ENCODE data around the gene AJM1.
A peak's percentile ranks its signal among the peaks of the same experiment; 100 is the strongest.

AJM1 gene

DNA sequence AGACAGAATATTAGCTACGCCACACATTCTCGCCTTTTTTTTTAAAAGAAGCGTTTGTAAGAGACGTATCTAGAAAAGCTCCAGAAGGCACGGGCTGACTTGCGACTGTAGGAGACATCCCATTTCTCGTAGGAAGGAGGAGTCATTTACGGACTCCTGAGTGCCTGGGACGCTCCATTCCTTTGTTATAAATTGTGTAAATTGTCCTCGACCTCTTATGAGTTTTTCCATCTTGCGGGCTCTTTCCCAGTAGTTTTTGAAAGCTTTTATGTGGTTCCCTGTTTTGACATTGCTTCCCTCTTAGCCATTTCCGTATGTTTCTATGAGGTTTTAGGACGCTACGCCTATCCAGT, 33.5 kb upstream of the AJM1 start:
- TF ChIP-seq OSR1 (CRISPR knock-in tag; IDR thresholded peaks at IDR 0.05) (no peak), CSDC2 (CRISPR knock-in tag; IDR thresholded peaks at IDR 0.05) (no peak), ZNF8 (CRISPR knock-in tag; IDR thresholded peaks at IDR 0.05) (no peak), TOX (CRISPR knock-in tag; IDR thresholded peaks at IDR 0.05; ENCODE audit: borderline replicate concordance) (no peak), SNAI2 (CRISPR knock-in tag; IDR thresholded peaks at IDR 0.05) (no peak)
- peak; percentile 31 for ATAC-seq

DNA sequence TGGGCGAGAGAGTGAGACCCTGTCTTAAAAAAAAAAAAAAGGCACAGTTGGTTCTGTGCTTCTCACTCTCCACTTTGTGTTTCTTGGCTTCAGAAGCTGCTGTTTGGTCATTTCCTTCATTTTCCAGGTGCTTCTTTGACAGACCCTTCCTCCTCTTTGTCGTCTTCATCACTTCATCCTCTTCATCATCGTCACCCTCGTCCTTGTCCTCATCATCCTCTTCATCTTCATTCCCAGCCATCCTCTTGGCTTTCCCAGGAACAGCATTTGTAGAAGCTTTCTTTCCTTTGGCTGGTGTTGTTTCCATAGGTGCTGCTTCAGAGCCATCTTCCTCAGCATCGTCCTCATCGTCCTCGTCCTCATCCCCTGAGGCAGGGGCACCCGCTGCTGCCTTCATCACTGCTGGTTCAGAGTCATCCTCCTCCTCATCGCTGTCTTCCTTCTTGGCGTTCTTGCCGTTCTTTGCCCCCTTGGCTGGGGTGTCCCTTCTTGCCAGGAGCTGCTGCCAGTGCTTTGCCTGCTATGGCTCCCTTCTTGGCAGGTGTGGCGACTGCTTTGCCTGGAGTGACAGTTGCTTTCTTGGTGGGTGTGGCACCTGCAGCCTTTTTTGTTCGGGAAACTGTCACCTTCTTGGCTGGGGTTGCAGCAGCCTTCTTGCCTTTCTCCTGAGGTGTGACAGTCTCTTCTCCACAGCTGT, 27.4 kb upstream of the AJM1 start:
- no peak for TF ChIP-seq ZNF8 (CRISPR knock-in tag; IDR thresholded peaks at IDR 0.05)
- no peak for TF ChIP-seq ZC3H10 (CRISPR knock-in tag; IDR thresholded peaks at IDR 0.05)
- TF ChIP-seq RARB (CRISPR knock-in tag; IDR thresholded peaks at IDR 0.05), result no peak
- TF ChIP-seq, protein P1, sequence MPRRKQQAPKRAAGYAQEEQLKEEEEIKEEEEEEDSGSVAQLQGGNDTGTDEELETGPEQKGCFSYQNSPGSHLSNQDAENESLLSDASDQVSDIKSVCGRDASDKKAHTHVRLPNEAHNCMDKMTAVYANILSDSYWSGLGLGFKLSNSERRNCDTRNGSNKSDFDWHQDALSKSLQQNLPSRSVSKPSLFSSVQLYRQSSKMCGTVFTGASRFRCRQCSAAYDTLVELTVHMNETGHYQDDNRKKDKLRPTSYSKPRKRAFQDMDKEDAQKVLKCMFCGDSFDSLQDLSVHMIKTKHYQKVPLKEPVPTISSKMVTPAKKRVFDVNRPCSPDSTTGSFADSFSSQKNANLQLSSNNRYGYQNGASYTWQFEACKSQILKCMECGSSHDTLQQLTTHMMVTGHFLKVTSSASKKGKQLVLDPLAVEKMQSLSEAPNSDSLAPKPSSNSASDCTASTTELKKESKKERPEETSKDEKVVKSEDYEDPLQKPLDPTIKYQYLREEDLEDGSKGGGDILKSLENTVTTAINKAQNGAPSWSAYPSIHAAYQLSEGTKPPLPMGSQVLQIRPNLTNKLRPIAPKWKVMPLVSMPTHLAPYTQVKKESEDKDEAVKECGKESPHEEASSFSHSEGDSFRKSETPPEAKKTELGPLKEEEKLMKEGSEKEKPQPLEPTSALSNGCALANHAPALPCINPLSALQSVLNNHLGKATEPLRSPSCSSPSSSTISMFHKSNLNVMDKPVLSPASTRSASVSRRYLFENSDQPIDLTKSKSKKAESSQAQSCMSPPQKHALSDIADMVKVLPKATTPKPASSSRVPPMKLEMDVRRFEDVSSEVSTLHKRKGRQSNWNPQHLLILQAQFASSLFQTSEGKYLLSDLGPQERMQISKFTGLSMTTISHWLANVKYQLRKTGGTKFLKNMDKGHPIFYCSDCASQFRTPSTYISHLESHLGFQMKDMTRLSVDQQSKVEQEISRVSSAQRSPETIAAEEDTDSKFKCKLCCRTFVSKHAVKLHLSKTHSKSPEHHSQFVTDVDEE (CRISPR knock-in tag; IDR thresholded peaks at IDR 0.05), result no peak
- no peak for TF ChIP-seq TCF4 (CRISPR knock-in tag; IDR thresholded peaks at IDR 0.05; ENCODE audit: borderline replicate concordance)
- TF ChIP-seq, protein P2, sequence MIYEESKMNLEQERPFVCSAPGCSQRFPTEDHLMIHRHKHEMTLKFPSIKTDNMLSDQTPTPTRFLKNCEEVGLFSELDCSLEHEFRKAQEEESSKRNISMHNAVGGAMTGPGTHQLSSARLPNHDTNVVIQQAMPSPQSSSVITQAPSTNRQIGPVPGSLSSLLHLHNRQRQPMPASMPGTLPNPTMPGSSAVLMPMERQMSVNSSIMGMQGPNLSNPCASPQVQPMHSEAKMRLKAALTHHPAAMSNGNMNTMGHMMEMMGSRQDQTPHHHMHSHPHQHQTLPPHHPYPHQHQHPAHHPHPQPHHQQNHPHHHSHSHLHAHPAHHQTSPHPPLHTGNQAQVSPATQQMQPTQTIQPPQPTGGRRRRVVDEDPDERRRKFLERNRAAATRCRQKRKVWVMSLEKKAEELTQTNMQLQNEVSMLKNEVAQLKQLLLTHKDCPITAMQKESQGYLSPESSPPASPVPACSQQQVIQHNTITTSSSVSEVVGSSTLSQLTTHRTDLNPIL (CRISPR knock-in tag; IDR thresholded peaks at IDR 0.05; ENCODE audit: low read depth), result no peak
- TF ChIP-seq OSR1 (CRISPR knock-in tag; IDR thresholded peaks at IDR 0.05), result no peak
- TF ChIP-seq, protein P3, sequence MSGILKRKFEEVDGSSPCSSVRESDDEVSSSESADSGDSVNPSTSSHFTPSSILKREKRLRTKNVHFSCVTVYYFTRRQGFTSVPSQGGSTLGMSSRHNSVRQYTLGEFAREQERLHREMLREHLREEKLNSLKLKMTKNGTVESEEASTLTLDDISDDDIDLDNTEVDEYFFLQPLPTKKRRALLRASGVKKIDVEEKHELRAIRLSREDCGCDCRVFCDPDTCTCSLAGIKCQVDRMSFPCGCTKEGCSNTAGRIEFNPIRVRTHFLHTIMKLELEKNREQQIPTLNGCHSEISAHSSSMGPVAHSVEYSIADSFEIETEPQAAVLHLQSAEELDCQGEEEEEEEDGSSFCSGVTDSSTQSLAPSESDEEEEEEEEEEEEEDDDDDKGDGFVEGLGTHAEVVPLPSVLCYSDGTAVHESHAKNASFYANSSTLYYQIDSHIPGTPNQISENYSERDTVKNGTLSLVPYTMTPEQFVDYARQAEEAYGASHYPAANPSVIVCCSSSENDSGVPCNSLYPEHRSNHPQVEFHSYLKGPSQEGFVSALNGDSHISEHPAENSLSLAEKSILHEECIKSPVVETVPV (CRISPR knock-in tag; IDR thresholded peaks at IDR 0.05), result no peak
- no peak for TF ChIP-seq GLIS3 (CRISPR knock-in tag; IDR thresholded peaks at IDR 0.05)
- no peak for ATAC-seq

DNA sequence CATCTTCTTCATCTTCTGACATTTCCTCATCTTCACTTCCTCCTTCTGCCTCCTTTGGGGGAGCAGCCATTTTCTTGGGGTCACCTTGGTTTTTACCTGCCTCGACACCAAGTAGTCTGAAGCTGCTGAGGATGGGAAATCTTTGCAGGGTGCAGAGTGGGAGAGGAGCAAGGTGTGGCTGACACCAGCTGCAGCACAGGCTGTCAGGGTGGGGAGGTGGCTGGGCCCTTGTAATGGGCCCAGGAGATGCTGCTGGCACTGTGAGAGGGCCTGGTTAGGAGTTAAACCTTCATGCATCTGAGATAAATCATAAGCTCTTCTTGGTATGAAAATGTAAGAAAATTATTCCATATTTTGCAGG, 26.9 kb upstream of the AJM1 start:
- ATAC-seq, result no peak

More for the DNA sequence above, 26.9 kb upstream of the AJM1 start:
- TF ChIP-seq TCF4 (CRISPR knock-in tag; IDR thresholded peaks at IDR 0.05; ENCODE audit: borderline replicate concordance) (no peak), RARB (CRISPR knock-in tag; IDR thresholded peaks at IDR 0.05) (no peak), SNAI2 (CRISPR knock-in tag; IDR thresholded peaks at IDR 0.05) (no peak), ZNF8 (CRISPR knock-in tag; IDR thresholded peaks at IDR 0.05) (no peak), ZFP30 (CRISPR knock-in tag; IDR thresholded peaks at IDR 0.05) (no peak), ESRRG (CRISPR knock-in tag; IDR thresholded peaks at IDR 0.05) (no peak), GLIS3 (CRISPR knock-in tag; IDR thresholded peaks at IDR 0.05) (no peak)
- TF ChIP-seq, protein P2 (CRISPR knock-in tag; IDR thresholded peaks at IDR 0.05; ENCODE audit: low read depth), result no peak
- TF ChIP-seq, protein P1 (CRISPR knock-in tag; IDR thresholded peaks at IDR 0.05), result no peak
- TF ChIP-seq, protein P4, sequence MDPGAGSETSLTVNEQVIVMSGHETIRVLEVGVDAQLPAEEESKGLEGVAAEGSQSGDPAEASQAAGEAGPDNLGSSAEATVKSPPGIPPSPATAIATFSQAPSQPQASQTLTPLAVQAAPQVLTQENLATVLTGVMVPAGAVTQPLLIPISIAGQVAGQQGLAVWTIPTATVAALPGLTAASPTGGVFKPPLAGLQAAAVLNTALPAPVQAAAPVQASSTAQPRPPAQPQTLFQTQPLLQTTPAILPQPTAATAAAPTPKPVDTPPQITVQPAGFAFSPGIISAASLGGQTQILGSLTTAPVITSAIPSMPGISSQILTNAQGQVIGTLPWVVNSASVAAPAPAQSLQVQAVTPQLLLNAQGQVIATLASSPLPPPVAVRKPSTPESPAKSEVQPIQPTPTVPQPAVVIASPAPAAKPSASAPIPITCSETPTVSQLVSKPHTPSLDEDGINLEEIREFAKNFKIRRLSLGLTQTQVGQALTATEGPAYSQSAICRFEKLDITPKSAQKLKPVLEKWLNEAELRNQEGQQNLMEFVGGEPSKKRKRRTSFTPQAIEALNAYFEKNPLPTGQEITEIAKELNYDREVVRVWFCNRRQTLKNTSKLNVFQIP (CRISPR knock-in tag; IDR thresholded peaks at IDR 0.05; ENCODE audit: borderline replicate concordance, low read depth), result no peak

Data from SK-N-SH treated with all-trans-retinoic acid at 6 μM for 48 hours (cell line).